ENCODE measurements around the gene RPS6KL1.

DNA sequence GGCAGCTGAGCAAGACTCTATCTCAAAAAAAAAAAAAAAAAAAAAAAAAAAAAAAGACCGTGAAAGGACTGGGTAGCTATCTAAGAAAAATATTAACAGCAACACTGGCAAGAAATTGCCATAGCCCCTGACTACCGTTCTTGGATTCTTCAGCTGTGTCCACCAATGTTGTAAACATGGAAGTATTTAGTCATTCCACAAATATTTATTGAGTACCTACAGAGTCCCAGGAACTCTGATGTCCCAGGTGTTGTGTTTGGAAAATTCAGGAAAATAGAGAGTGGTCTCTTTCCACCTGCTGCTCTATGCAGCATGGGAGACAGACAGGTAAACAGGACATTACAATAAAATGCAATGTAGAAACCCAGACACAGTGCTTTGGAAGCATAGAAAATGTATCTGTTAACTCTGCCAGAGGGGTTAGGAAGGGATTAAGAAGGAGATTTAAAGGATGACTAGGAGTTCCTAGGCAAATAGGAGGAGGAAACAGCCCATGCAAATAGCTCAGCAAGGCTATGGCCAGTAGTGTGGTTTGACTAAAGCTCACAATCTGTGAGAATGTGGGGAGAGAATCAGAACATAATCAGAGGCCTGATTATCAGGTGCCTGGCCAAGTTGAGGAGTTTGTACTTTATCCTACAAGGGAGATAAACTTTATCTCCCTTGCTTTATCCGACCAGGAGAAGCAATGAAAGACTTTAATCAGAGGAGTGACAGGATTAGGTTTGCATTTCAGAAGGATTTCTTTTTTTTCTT, 43.5 kb downstream of the RPS6KL1 start:
- TF ChIP-seq, protein P1, sequence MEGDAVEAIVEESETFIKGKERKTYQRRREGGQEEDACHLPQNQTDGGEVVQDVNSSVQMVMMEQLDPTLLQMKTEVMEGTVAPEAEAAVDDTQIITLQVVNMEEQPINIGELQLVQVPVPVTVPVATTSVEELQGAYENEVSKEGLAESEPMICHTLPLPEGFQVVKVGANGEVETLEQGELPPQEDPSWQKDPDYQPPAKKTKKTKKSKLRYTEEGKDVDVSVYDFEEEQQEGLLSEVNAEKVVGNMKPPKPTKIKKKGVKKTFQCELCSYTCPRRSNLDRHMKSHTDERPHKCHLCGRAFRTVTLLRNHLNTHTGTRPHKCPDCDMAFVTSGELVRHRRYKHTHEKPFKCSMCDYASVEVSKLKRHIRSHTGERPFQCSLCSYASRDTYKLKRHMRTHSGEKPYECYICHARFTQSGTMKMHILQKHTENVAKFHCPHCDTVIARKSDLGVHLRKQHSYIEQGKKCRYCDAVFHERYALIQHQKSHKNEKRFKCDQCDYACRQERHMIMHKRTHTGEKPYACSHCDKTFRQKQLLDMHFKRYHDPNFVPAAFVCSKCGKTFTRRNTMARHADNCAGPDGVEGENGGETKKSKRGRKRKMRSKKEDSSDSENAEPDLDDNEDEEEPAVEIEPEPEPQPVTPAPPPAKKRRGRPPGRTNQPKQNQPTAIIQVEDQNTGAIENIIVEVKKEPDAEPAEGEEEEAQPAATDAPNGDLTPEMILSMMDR (IDR thresholded peaks at IDR 0.05), result no peak
- no peak for TF ChIP-seq POLR2A (IDR thresholded peaks at IDR 0.05)

All from esophagus squamous epithelium (tissue), 4 donors.